ELF-1 (cell line): Measurements from ENCODE around the gene FRK.

Experiments used
- DNase-seq: peaks from one replicate; pipeline ENCODE4 v3.0.0-alpha.2; 2016; ENCODE audit warnings: low read depth, low spot score

Gene FRK

DNA sequence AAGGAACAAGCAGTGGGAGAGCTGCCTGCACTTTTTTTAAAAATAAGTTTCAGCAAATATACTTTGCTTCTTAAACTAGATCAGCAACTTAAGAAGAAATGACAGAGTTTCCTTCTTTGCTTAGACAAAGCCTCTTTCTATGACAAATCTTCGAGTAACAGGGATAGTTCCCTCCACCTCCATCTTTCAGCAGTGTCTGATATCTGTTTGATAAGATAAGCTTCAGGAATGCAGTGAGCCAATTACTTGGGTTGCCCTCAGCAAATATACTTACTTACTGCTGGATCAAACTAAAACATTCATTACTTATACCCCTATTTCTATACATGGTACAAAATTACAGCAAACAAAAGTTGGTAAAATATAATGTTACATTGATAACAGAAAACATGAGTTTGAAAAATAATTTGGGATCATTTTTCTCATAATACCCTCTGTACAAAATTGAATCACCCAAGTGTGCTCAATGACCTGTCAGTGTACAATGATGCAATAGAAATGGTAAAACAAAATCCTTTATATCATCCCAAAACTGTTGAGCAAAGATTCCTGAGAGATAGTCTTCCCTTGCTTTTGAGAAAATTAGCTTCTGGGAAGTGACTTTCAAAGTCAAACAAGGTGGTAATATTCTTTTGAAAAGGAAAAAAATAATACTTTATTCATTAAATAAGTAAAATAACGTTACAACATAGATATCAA lies 24.5 kb downstream of the FRK start:
- no peak for DNase-seq

GRCh38 chr6:116035616-116036015 lies 25.1 kb downstream of the FRK start:
- no peak for DNase-seq

DNA sequence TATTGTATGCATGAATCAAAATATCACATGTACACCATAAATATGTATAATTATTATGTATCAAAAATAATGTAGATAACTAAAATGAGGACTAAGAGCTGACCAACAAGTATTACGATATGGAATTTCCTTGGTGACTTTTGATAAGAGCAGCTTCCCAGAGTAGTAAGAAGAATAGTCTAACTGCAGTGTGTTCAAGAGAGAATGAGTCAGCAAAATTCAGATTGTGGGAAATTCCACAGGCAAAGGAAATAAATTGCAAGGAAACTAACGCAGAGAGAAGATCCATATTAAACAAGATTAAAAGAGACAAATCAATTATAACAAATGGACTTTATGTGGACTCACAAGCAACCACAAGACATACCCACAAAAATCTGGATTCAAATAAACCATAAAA lies 26.4 kb downstream of the FRK start:
- no peak for DNase-seq

- no peak for DNase-seq
Measured at GRCh38 chr6:116033687-116034303, 26.9 kb downstream of the FRK start.

DNA sequence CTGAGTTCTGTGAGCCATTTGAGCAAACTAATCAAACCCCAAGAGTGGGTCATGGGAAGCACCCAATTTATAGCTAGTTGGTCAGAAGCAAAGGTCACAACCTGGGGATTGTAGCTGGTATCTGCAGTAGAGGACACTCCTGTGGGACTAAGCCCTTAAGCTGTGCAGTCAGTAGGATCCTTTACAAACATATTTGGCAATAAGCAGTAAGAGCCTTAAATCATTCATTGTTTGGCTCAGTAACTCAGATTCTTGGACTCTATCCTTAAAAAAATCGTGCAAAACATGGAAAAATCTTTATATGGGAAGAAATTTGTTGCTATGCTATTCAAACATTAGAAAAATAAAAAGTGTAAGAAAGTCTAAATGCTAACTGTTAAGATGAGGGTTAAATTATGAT lies 29.9 kb downstream of the FRK start:
- no peak for DNase-seq

- no peak for DNase-seq
Measured at GRCh38 chr6:116029535-116029934, 31.2 kb downstream of the FRK start.

GRCh38 chr6:116028233-116028632 lies 32.5 kb downstream of the FRK start:
- DNase-seq, result no peak

DNA sequence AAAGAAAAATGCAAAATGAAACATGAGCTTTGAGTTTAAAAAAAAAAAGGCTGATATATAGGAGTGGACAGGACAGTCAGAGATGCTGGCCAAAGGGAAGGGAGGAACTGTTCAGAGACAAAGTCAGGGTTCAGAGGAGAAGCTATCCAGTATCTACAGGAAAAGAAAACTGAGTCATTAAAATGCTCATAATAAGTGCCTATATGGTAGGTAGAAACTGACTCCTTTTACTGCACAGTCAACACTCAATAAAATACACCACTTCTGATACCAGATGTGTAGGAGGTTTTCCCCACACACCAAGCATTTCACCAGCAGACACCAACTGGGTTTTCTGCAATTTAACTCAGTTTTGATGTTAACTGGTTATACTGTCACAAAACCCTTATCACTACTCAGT lies 32.9 kb downstream of the FRK start:
- DNase-seq, result no peak

DNA sequence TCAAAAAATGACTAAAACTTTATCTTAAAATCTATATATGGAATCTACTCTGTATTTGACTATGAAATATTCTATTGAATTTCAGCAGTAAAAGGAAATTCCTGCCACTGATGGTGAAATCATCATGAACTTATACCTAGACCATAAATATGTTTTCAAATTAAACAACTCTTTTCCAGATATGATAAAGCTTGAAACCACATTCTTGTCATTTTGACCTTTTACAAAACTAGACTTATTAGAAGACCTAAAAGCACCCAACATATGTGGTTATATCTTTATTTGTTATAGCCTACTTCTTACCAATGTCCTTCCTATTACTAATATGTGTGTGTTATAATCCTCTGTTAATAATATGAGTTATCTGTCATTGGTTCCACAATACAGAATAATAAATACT lies 35.3 kb downstream of the FRK start:
- DNase-seq, result no peak

GRCh38 chr6:116022841-116023445 lies 37.7 kb downstream of the FRK start:
- DNase-seq, result no peak

GRCh38 chr6:116020738-116021137 lies 40.0 kb downstream of the FRK start:
- DNase-seq, result no peak

- DNase-seq, result no peak
Measured at GRCh38 chr6:116019428-116019827, 41.3 kb downstream of the FRK start.

- no peak for DNase-seq
Measured at GRCh38 chr6:116018976-116019375, 41.7 kb downstream of the FRK start.

DNA sequence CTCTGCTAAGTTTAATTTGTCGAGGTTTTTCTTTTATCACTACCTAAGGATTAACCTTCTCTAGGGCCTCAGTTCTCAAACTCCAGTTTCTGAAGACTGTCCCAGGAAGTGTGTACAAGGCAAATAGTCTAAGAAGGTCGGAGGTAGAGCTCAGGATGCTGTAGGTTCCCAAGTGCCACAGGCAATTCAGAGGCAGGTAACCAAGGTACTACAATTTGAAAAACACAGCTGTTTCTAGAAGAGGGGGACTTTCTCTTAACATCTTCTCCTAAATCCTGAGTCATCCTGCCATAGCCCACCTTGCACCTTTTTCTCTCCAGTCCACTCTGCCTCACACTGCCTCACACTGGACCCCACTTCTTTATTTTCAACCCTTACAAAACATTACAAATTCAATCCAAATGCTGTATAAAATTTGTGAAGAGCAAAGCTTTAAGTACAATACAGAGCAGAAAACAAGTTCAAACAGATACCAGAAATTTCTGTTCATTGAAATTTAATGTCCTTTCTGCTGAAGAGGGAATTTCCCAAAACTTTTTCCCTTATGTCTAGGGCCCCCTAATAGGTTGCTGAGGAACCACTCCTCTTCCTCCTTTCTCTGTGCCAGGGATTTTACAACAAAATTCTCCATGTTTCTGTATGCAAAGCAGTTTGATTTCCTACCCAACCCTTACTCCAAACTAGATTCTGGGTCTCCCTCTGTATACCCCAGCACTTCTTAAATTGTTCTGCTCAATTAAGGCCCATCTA lies 43.0 kb downstream of the FRK start:
- no peak for DNase-seq

DNA sequence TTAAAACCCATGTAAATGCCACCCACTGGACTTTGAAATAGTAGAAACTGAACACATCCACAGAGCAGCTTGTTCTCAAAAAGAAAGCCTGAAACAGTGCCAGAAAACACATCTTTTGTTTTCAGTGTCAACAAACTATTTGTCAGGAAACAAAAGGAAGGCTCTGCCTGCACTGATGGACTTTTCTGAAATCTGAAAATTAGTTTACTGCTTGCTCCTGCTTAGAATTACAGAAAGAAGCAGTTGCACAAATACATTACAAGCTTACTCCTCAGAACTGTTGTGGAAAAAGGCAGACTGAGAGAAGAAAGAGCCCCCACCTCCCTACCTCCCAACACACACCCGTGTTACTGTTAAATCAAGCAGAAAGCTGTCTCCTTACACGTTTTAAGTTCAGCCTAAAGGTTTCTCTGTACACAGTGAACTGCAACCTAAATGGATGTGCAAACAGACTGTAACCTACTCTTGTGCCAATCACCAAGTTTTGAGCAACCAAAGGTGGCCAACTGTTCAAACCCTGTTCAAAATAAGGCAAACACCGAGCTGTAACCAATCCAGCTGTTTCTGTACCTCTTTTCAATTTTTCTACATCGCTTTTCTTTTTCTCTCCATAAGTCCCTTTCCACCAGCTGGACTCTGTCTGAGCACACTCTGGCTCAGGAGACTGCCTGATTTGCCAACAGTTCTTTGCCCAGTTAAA lies 43.7 kb downstream of the FRK start:
- no peak for DNase-seq

GRCh38 chr6:116015983-116016382 lies 44.7 kb downstream of the FRK start:
- no peak for DNase-seq

DNA sequence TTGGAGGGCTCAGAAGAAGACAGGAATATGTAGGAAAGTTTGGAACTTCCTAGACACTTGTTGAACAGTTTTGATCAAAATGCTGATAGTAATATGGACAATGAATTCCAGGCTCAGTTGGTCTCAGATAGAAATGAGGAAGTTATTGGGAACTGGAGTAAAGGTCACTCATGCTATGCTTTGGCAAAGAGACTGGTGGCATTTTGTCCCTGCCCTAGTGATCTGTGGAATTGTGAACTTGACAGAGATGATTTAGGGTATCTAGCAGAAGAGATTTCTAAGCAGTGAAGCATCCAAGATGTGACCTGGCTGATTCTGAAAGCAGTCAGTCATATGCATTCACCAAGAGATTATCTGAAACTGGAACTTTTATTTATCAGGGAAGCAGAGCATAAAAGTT lies 45.1 kb downstream of the FRK start:
- no peak for DNase-seq

DNA sequence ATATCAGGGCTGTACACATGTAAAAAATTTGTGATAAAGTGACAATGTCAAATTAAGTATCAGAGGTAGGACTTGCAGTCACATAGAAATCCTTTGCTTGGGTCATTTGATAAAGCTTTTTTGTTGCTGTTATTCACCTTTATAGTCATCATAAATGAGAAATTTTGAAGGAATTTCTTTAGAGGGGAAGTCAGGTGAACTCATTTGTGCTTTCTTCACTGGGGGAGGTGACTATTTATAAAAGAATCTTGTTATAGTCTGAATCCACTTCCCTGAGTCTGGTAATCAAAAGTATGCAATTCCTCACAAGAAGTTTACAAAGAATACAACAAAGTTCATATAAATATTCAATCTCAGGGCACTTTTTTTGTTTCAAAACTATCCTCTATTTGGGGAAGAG lies 47.7 kb downstream of the FRK start:
- DNase-seq, result no peak

GRCh38 chr6:116012471-116012949 lies 48.2 kb downstream of the FRK start:
- no peak for DNase-seq

DNA sequence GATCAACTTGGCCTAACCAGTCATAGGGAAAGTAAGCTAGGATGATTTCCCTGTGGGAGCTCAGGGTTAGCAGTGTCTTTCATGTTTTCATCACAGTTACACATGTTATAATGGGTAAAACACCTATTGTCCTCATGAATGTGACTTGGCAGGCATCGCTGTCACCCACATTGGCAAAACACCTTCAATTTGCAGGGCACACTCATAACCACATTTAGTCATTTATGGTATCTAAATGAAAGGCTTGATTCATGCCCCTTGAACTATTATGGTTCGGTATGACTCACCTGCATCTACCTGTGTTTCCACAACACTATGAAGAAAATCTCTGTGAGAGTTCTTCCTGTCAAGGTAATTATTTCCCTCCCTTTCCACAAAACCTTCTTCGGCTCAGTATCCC lies 49.2 kb downstream of the FRK start:
- no peak for DNase-seq

DNA sequence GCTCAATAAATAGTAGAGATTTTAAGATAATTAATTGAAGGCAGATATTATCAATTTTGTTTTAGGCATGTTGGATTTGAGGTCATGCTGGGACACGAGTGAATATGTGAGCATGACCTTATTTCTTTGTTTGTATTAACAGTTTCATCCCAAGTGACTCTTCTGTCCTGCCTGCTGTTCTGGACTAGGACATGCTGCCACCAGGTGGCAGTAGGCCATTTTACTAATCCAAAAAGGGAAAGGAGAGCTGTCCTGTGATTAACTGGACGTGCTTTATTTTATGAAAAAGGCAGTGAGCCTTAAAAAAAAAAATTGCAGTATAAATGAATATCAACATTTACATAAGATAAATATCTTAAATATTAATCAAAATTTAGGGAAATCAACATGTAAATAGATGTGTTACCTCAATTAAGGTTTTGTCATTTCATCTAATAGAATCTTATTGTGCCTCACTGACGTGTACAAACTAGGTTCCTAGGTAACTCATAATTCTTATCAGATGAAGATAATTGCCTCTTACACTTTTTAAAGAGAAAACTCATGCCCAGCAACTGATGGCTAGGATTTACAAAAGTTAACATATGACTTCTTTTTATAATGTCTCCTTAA lies 49.8 kb downstream of the FRK start:
- peak; percentile 32 for DNase-seq
